HG03460 (cell line): Measurements from ENCODE around the gene SLC12A1.
"Not testable (repeated sequence)": the region's sequence is repeated elsewhere in the genome, so short reads cannot be mapped to it uniquely, and the experiment has no call there.

Source experiments
- ATAC-seq: cut with Tn5 transposase; IDR thresholded peaks from one replicate; pipeline ENCODE4 v1.9.1; 2021; ENCODE audit not compliant: unreplicated experiment

SLC12A1 gene

DNA sequence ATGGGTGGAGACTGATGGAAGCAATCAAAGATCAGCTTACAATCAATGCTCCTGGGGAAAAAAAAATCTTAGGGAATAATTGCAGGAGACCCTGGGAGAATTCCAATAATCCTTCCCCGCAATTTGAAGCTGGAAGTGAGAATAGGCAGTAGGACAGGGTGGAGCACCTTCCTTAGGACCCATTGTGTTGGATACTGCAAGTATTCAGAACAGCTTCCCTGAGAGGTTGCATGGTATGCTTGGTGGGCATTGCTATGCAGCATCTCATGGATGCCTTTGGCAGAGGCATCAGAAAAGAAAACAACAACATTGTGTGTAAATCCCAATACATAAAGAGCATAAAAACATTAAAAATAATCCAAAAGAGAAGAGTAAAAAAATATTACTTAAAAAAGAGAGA is 100.5 kb downstream of the SLC12A1 start:
- ATAC-seq: no peak

DNA sequence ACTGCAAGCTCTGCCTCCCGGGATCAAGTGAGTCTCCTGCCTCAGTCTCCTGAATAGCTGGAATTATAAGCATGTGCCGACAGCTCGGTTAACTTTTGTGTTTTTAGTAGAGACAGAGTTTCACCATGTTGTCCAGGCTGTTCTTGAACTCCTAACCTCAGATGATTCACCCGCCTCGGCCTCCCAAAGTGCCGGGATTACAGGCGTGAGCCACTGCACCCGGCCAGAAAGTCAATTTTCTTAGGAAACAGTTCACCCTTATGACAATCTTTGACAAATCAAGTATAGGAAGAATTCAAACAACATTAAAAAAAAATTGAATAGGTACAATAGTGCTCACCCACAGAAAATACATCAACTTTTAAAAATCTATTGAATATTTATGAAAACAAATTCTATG is 101.5 kb downstream of the SLC12A1 start:
- no peak for ATAC-seq

DNA sequence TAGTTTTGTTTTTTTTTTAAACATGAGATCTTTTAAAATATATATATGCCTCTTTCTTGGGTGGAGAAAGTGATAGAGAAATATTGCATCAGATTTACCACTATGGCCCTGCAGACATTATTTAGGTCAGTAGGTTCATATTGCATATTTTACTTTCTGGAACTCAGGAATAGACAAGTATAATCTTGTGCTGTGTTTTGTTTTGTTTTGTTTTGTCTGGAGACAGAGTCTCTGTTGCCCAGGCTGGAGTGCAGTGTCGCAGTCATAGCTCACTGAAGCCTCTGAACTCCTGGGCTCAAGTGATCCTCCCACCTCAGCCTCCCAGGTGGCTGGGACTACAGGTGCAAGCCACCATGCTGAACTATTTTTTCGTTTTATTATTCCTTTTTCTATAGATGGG is 103.6 kb downstream of the SLC12A1 start:
- ATAC-seq: no peak

DNA sequence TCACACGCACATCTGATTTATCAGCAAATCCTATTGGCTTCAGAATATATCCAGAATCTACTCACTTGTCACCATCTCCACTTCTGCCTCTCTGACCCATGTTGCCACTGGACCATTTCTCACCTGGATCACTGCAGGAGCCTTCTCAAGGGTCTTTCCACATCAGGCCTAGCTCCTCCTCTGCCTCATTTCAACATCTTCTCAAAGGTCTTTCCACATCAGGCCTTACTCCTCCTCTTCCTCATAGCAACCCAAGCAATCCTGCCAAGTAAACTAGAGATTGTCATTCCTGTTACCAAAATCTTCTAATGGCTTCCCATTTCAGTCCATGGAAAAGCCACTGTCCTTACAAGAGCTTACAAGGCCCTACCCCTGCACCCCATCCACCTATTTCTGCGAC is 107.1 kb downstream of the SLC12A1 start:
- no peak for ATAC-seq

DNA sequence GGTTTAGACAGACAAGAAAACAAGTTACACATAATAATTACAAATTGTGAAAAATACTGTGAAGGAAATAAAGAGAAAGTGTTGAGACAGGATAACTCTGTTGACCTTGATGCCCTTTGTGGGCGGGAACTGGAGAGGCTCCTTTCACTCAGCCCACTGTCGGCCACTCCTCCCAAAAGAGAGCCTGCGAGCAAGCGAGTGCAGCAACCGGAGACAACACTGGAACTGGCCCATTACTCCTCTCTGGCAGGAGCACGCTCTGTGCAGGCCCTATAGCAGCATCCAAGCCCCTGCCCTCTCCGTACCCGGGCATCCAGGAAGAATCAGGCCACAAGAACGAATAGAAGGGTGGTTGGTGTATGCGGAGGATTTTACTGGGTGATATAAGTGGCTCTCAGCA is 108.9 kb downstream of the SLC12A1 start:
- no peak for ATAC-seq

DNA sequence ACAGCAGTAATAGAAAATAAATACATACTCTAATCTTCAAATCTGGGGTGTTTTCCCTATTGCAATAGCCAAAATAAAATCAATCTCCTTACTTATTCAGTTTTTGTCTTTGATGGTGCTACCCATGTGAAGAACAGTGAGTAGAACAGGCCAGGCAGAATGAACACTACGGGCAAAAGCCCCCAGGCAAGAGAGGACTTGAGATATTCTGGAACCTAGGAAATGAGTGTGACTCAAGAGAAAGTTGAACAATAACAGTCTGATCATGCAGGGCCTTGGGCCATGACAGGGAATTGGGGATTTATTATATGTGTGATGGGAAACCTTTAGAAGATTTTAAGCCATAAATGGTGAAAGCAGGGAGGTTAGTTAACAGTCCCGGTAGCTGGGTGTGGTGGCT is 111.1 kb downstream of the SLC12A1 start:
- ATAC-seq: no peak

DNA sequence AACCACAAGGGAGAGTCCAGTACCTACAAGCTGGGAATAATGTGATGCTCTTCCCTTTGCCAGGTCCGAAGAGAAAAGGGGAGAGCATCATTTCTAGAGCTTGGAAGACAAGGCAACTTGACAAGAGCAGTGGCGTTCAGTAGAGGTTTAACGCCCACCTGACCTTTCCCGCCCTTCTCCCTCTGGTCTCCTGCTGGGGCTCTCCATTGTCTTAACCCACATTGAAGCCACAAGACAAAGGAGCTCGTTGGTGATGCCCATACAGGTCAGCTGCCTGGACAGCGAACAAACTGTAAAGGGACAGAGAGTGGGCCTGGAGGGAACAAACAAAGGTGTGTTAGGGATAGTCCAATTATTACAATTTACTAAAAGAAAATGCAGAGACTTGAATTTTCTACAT is 112.0 kb downstream of the SLC12A1 start:
- no peak for ATAC-seq

DNA sequence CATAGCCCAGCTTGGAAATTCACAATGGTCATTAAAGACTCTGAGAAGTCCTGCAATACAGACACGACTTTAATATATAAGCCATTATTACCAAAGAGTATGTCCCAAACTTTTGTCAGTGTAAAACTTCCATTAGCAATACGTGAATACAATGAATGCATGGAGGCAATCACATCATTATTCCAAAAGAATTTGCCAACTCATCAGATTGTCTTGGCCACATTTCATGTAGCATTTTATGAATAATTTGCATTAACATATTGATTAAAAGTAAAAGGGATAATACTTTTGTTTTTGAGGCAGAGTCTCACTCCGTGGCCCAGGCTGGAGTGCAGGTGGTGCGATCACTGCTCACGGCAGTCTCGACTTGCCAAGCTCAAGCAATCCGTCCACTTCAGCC is 117.2 kb downstream of the SLC12A1 start:
- no peak for ATAC-seq

DNA sequence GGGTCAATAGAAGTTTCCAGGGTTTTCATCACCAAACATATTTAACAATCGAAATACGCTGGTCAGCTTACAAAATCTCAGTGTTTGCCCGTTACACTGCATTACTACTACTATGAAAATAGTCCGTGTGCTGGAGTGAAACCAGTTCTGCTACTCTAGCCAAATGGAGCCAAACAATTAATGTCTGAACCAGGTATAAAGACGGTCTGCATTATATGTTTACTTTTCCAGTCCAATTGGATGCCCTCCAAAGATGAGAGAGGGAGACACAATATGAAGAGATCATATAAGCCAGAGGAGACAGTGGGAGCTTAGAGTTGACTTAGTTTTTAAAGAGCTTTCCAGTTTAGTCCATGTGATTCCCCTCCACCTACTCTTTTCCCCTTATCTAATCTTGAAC is 118.8 kb downstream of the SLC12A1 start:
- no peak for ATAC-seq

DNA sequence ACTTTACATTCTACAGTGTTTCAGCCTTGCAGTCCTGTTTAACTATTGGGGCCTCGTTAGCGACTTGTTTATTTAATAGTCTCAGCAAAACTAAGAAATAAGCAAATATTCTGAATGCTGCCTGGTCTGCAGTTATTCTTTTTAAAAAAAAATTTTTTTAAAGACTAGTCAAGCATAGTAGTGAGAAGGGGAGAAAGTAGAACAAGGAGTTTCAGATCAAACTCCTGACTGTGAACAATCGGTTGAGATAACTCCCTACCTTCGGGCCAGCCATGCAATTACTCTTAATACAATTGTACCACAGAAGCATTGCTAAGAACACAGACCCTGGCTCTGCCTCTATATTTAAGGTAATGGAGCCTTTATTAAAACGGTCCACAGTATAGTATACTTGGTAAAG is 119.3 kb downstream of the SLC12A1 start:
- ATAC-seq: no peak

DNA sequence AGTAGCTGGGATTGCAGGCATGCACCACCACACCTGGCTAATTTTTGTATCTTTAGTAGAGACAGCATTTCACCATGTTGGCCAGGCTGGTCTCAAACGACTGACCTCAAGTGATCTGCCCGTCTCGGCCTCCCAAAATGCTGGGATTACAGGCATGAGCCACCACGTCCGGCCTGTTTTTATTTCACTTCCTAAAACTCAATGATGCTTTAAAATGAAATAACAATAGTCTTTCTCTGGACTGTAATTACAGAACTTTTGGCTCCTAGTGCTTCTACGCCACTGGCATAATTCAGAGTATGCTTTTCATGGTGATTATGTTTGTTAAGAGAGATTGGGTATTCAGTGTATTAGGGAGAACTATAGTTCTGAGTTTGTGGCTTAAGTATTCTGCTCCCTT is 120.1 kb downstream of the SLC12A1 start:
- ATAC-seq: not testable (repeated sequence)

DNA sequence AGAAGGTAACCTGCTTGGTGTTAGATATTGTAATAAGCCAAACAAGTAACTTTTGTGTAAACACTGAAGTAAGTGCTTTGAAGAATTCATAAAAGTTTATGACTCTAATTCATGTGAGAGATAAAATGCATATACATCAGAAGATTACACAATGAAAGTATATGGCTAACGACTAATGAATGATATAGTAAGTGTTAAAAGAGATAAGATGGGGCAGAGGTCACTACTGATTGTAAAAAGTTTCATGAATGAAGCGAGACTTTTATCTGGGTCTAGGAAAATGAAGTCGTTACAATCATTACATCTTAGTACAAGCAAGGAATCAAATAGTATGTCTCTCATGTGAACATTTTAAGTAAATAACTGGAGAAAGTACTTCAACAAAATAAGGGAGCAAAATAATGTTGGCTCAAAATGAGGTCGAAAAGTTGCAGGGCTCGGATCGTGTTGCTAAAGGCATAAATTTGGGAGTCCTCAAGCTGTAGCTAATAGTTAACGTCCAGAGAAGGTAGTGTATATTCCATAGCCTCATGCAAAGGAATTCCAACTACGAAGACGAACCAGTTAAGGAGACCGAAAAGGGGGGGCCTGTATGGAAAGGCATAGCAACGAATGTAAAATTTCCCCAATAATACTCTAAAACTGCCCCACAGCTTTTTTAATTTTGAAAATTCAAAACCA is 124.1 kb downstream of the SLC12A1 start:
- ATAC-seq: no peak

DNA sequence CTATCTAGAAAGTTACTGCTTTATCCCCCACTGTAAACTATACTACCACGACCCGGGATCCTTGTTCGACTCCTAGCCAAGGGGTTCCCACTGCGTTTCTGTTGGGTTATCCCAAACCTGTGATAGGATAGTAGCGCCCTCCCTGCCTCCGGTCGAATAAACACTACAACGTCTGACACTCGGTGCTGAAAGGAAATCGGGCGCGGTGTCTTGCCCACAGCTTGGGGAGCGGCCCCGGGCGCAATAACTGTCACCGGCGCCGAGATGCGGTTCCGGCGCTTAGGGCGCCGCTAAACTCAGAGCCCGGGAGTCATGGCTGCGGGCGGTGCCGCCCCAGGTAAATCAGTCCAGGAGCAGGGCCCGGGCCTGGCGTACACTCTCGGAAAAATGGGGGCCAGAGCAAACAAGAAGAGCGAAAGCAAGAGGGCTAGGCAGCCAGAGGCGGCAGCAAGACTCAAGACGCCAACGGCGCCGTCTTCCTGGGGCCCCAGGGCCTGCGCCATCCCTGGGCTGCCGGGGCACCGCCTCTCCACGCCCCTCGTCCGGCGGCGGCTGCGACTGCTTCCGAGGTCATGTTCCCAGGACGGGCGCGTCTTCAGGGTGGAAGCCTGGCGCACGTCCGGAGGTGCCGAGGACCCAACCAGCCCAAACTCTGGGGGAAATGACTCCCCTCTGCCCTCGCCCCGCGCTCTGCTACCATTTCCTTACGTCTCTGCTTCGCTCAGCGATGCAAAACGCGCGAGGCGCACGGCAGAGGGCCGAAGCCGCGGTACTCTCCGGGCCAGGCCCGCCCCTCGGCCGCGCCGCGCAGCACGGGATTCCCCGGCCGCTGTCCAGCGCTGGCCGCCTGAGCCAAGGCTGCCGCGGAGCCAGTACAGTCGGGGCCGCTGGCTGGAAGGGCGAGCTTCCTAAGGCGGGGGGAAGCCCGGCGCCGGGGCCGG is 125.0 kb downstream of the SLC12A1 start, which contains the start of gene DUT:
Gene DUT (plus strand): TSS at position 575 of the 941 bp plus-strand sequence. CDS start 87 bp downstream, at position 662.
- peak; percentile 77 for ATAC-seq

DNA sequence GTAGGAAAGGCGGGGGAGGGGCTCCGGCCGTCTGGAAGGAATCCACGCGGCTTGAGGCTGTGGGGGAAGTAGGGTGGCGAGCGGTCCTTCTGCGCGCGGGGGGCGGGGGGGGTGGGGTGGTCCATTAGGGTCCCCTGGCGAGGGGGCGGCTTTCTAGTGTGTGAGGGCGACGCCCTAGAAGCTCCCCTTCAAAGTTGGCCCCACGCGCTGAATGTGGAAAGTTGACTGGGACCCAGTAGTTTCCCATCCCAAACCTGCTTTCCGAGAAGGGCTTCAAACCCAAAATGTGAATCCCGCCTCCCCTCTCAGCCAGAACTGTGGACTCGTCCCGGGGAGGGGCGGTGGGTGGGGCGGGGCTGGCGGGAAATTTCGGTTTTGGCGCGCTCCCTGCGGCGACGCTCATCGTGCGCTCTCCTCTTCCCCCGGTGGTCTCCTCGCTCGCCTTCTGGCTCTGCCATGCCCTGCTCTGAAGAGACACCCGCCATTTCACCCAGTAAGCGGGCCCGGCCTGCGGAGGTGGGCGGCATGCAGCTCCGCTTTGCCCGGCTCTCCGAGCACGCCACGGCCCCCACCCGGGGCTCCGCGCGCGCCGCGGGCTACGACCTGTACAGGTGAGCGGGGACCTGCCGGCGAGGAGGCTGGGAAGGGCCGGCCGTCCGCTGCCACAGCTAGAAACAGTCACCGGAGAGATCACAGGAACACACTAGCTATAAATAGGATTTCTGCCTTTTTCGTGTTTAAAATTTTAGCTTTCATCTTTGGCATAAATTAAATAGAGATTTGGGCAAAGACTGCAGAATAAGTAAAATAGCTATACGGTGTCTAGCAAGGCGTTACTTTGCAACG is 125.9 kb downstream of the SLC12A1 start:
- peak; percentile 51 for ATAC-seq

DNA sequence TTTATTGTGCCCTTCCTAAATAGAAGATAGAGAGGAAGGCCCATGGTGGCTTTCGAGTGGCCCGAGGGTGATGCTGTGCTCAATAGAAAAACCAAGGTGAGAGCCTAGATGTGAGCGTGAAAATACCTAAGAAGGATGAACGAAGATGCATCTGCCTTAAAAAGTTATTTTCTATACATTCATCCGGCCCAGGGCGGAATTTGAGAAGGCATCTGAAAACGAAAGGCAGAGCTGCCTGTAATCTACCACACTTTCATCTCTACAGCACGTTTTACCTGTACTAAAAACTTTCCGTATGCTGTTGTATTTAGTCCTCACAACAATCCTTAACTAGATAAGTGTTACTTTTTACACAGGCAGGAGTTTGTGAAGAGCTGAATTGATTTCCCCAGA is 126.5 kb downstream of the SLC12A1 start:
- no peak for ATAC-seq

DNA sequence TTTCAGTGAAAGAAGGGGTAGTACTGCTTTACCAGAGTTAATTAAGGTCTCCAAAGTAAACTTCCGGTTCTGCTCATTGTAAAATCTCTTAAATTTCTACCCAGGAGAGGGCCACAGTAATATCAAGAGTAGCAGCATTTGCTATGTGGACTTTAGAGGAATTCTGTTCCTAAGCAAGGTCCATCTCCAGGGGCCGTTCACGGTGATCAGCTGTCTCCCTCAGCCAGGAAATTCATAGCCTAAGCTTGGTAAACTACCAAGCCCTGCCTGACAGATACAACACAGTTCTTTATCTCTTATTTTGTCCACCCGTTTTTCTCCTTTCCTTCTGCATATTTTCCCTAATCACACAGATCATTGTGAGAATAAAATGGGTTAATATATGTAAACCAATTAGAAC is 127.4 kb downstream of the SLC12A1 start:
- no peak for ATAC-seq

DNA sequence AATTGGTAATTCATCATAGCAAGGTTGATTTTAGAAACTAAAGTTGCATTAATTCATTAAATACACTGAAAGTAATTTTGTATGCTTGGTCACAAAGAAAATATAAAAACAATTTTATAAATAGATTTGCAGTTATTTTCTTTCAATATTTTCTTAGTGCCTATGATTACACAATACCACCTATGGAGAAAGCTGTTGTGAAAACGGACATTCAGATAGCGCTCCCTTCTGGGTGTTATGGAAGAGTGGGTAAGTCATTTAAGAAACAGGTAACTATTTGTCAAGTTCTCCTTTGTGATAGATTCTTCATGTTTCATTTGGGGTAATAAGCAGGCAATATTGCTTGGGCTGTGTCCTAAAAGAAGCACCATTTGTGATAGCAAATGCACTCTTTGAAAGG is 128.2 kb downstream of the SLC12A1 start:
- ATAC-seq: no peak

DNA sequence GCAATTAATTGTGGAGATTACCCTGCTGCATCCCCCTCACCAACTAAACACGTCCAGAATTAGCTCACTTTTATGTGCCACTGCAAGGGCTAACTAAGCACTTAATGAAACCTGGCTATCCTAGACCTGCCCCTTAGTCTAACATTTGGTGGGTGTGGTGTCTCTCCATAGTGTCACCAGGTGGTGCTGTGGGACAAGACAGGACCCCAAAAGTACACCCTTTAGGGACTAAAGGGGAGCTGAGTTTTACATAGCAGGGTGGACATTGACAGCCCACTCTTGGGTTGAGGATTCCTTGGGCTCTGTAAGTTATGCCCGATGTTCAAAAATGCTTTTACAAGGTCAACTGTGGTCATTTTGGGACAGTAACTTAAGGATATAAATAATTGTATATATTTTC is 130.8 kb downstream of the SLC12A1 start:
- ATAC-seq: no peak

DNA sequence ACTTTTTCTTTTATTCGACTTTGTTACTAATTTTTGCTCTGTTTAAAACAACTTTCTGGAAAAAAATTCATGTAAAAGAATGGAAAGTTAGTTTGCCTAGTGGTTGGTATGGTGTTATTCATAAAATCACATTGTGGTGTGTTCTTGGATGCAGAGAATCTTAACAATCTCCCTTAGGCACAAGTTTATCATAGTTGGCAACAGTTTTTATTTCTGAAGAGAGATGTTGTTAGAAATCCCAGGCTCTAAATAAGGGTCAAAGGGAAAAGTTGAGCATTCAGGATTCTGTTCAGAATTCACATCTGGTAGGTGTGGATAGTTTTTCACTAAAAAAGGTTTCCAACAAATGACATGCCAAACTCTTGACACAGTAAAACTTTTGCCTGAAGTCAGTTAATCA is 131.5 kb downstream of the SLC12A1 start:
- ATAC-seq: no peak

DNA sequence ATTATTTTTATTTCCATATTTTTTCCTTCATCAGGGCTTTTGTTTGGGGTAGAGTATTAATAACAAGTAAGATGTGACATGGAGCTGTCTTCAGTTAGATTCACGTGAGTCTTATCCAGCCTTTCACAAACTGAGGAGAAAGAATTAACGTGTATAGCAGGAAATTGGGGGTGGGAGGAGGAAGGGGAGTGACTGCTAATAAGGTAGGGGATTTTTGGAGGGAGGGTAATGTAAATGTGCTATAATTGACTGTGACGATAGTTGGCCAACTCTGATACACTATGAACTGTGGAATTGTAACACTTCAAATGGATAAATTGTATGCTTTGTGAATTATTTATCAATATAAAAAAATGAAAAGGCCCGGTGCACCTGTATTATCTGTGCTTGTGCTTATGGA is 134.0 kb downstream of the SLC12A1 start:
- ATAC-seq: no peak

DNA sequence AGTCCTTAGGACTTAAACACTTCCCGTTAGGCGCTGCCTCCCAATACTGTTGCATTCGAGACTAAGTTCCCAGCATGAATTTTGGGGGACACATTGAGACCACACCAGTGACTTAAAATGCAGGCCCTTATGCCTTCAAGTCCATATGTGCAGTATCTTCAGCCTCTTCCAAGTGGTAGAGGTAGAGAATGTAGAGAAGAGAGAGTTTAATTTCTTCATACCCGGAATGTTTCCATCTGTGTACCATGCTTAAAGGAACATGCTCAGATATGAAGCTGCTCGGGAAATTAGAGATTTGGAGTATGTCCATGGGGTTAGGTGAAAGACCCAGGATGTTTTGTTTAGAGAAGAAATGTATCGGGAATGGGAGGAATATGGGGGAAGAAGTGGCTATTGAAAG is 137.8 kb downstream of the SLC12A1 start:
- ATAC-seq: no peak
